CD4-positive, alpha-beta T cell treated with Interleukin-21 for 1 hour (primary cell): ENCODE results near the gene ZNF286A.
"Not testable (repeated sequence)": the region's sequence is repeated elsewhere in the genome, so short reads cannot be mapped to it uniquely, and the experiment has no call there.

ENCODE experiments used
- DNase-seq: peaks from one replicate; pipeline ENCODE4 v3.0.0-alpha.2; 2020

Gene ZNF286A

DNA sequence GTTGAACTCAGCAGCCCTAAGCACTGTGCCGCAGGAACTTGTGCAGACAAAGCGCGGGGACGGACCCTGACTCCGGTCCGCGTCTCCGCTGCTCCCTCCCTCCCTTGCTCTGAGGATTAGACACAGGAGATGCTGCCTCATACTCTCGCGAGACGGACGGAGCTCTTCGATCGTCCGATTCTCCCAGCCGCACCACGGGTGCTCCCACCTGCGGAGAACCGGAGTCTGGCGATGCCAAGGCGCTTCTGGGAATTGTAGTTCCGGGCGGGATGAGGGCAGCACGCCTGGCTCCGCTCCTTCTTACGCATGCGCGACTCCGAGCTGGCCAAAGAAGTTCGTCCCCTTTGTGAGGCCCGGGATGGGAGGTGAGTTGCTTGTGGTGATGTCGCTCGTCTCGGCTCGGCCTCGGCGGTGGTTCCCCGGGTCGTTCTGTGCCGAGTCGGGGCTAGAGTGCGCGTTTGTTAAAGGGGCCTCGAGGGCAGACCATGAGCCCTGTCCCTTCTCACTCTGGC is at the start of gene ZNF286A:
ZNF286A (plus strand) TSS at position 340 of the 512 bp plus-strand sequence. CDS start 578 bp downstream, outside the sequence.
- DNase-seq: peak; percentile 98

DNA sequence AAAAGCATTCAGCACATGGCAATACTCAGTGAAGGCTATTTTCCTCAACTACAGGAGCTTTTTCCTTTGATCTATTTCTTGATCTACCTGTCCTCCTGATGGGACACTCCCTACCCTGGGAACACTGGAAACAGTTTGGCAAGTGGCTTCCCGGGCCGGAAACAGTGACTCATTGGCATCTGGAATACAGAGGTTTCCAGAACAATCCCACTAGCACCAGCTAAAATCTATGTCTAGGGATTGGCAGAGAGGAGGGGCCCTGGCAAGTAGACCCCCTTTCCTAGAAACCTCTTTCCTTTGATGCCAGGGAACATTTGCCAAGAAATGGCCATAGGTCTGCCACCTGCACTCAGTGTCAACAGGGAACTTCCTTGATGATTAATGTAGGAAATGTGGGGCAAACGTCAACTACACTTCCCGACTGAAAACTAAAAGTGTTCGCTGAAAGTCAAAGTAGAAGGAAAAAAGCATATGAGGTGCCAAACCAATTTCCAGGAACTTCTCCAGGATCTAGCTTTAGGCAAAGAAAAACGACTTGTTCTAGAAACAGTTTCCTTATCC is 49.6 kb upstream of the ZNF286A start:
- no peak for DNase-seq

DNA sequence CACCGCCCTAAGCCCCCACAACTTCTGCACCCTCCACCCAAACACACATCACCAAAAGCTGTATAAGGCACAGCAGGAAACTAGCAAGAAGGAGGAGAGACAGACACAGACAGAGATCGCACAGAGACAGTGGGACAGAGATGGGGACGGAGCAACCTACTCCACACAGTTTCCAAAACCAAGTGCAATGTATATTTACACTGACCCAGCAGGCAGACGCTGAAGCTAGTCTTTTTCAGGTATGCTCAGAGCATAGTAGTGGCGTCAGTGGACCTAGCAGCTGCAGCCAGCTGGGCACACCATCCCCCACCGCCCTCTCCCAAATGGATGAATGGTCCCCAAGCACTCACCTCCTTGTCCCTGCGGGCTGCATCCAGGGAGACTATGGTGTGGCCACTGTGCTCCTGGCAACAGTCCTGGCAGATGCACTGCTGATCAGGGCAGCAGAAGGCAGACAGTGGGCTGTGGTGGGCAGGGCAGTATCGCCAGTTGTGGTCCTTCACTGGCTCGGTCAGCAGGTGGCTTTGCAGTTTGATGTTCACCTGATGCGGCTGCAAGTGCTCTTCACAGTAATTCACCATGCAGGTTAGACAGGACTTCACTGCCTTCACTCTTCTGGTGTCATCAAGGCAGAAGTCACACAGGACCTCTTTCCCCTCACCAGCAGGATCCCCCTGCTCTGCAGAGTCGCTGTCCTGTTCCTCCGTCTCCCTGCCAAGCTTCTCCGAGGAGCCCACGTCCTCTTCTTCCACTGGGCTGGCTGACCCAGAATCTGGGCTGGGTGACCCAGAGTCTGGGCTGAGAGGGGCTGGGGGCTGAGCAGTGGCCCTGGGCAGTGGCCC is 48.6 kb upstream of the ZNF286A start:
- DNase-seq: no peak

DNA sequence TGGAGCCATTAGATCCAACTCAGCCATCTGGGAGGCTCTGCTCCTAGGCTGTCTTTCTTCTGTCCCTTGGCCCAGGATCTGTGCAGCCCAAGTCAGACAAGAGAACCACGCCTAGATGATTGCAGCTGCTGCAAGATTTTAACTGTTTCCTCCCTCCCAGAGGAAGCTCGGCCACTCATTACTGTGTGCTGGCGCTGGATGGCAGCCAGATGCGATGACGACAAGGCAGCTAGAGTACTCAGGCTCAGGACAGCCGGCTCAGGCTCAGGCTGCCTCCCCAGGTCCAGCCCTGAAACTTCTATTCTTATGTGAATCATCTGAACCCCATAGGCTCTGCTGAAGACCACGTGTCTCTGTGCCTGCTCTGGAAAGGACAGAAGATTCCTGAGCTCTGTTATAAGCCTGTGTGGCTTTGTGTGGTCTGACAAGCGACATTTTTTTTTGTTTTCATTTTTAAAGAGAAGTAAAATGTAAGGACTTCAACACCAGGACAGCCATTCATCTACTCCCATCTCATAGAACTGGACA is 47.9 kb upstream of the ZNF286A start:
- DNase-seq: peak; percentile 26

DNA sequence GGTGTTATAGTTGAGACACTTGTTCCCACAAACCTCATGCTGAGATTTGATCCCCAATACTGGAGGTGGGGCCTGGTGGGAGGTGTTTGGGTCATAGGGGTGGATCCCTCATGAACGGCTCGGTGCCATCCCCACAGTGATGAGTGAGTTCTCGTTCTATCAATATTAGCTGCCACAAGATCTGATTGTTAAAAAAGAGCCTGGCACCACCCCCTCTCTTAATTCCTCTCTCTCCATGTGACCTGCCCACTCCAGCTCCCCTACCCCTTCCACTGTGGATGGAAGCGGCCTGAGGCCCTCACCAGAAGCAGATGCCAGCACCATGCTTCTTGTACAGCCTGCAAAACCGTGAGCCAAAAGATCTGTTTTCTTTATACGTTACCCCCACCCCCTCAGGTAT is 46.6 kb upstream of the ZNF286A start:
- DNase-seq: no peak

DNA sequence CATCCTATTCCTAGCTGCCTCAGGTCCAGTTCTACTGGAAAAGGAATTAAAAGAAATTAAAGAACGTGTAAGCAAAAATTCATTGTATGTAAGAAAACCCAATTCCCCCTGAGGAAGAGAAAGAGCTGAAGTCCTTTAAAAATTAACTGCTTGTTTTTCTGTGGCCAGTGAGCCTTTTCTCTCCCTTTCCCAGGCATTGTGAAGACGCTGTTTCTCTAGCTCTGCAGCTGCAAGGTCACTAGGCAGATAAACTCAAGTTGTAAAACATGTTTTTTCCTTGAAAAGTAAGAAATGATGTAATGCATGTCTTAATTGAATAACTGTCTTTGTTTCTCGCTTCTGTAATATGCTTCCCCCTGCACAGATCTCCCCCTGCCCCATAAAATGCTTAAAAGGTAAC is 45.2 kb upstream of the ZNF286A start:
- not testable (repeated sequence) for DNase-seq

- no peak for DNase-seq
These were observed 44.5 kb upstream of the ZNF286A start for GRCh38 chr17:15654886-15655561.

DNA sequence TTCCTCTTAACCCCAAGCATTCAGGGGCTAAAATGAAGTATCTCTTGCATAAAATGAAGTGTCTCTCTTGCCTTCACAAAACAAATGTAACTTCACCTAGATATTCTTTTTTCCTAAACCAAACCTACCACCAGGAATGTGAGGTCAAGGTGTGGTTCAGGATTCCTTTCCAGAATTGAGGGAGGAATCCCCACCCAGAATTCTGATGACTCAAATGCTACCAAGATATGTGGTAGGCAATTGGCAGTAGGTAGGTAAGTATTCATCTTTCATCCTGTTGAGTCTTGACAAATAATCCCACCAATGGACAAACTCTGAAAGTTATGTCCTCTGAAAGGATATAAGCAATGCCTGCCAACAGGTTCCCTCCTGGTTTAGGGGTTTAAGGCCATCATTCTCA is 41.7 kb upstream of the ZNF286A start:
- DNase-seq: no peak

DNA sequence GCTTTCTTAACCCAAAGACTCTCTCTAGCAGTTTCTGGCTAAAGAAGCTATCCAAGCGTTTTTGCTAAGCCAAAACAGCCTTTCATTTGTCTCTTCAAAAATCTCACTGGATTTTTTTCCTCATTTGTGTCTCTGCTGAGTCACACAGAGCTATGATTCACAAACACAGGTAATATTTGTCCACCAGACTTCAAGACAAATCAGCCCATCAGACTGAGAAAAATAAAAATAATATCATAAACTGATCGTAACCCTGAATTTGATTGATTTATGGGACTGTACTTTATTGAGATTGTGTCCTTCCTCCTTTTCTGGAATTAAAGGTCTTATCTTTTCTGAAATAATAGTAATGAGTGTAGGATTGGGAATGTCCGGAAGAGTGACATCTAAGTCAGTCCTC is 41.3 kb upstream of the ZNF286A start:
- no peak for DNase-seq

DNA sequence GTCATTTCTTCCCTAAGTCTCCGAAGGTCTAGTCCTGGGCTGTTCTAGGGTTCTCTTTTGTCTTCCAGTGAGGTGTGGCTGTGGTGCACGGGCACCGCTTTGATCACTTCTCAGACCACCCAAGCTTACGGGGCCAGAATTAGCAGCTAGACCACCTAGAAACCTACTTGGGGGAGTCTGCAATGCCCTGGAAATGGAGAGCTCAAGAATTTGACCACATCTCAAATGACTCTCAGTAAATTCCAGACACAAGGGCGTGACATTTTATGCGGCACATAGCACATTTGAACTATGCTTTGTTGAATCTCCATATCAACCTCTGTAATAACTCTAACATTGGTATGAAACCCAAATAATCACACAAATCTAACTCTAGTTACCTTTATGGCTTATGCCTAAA is 40.3 kb upstream of the ZNF286A start:
- no peak for DNase-seq

DNA sequence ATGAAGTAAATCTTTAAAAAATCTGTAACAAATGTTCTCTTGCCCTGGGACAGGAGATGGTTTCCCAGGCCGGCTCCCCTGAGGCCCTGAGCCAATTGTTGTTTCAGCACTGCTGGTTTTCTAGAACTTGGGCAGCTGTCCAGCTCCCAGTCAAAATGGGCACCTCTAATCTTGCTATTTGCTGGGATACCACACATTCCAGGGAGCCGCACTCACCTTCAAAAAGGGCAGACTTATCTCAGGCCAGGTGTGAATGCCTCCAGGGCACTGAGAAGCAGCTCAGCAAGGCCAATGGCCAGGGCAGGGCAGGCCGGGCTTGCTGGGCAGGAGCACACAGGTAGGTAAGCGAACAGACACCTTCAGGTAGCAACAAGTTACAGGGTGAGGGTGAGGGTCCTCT is 39.9 kb upstream of the ZNF286A start:
- DNase-seq: no peak

- no peak for DNase-seq
These were observed 39.5 kb upstream of the ZNF286A start for GRCh38 chr17:15660077-15660476.

GRCh38 chr17:15662681-15663080 is 36.9 kb upstream of the ZNF286A start:
- no peak for DNase-seq

- no peak for DNase-seq
These were observed 36.4 kb upstream of the ZNF286A start for GRCh38 chr17:15663176-15663575.

- no peak for DNase-seq
These were observed 35.9 kb upstream of the ZNF286A start for GRCh38 chr17:15663691-15664090.

DNA sequence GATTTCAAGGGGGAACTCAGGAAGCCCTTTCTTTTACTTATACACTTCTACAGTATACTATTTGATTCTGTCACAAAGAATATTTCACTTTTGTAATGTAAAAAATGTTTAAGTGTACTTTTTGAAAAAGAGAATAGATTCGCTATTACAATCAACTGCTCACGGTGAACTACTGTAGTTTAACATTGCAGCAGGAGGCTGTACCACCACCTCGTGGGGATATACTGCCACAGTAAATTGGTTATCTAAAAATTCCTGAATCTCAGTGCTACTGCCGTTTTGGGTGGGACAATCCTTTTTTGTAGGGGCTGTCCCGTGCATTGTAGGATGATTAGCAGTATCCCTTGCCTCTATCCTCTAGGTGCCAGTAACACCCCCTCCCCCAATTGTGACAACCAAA is 30.0 kb upstream of the ZNF286A start:
- not testable (repeated sequence) for DNase-seq

GRCh38 chr17:15674640-15675039 is 24.9 kb upstream of the ZNF286A start:
- DNase-seq: not testable (repeated sequence)

DNA sequence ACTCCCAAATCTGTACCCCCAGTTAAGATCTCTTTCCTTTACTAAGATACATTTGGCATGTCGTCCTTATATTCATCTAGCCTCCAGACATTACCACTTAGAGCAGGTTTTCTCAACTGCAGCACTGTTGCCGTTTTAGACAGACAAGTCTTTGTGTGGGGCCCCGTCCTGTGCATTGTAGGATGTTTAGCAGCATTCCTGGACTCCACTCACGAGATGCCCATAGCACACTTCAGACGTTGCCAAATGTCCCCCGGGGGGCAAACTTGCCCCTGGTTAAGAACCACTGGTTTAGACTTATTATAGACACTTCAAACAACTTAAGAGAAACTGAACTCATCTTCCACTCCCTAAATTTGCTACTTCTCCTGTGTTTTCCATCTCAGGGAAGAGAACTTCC is 23.6 kb upstream of the ZNF286A start:
- DNase-seq: not testable (repeated sequence)

DNA sequence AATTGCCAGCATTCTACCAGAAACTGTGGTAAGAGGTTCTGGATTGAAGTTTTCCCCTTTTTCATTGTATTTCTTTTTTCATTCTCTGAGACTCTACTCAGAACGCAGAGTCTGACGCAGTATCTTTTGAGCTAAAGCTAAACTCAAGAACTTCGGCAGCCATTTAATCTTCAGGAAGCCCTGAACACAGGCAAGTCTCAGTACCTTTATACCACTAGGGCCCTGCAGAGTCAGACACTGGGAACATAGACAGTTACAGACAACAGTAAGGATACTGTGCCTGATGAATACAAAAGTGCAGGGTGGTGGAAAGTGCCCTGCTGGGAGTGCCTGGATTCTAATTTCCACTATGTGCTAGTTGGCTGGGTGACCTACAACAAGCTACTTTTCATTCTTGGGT is 16.4 kb upstream of the ZNF286A start:
- DNase-seq: peak; percentile 14

DNA sequence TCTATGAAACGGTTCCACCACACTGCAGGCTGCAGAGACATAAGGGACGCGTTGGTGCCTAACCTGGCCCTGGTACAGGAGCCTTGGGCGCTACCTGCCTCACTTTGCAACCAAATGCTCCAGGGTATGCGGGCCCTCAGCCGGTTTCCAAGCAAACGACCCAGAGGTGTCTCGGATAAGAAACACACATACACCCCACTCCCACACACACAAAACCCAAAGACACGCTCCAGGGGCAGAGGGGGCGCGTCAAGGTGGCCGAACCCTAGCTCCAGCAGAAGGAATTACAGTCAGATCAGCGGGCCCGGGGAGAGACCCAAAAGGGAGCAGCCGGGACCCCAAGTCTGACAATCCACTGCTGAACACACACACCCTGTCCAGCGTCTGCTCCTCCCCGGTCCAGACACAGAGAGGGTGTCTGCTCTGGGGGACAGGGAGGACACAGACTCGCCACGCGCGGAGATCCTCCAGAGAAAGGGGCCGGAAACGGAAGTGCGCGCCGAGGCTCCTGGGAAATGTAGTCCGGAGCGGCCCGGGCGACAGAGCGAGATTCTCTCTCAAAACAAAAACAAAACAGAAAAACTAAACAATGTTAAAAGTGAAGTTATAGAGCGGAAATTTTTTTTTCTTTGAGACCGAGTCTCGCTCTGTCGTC is 15.6 kb upstream of the ZNF286A start, which contains the start of gene TRIM16:
TRIM16 (minus strand) TSS at position 488 of the 655 bp plus-strand sequence. CDS start 32,702 bp downstream, outside the sequence.
- peak; percentile 84 for DNase-seq

- not testable (repeated sequence) for DNase-seq
These were observed 12.1 kb upstream of the ZNF286A start for GRCh38 chr17:15687494-15687893.

GRCh38 chr17:15698967-15699366 is 585 bp upstream of the ZNF286A start:
- not testable (repeated sequence) for DNase-seq

DNA sequence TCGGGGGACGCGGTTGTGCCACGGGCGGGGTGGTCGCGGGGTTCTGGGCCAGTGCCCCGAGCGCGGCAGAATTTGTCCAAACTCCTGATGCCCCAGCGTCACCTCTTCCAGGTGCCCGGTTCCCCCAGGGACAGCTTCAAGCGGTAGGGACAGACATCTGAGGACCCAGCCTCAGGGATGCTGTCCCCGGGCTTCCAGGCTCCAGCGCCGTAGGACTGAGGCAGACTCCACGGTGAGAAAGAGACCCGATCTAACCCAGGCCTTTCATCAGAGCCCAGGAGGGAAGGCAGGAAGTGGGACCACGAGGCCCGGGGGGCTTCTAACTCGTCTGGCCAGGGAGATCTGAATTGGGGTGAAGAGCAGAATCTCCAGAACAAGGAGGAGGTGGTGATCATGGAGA is 385 bp downstream of the ZNF286A start:
- DNase-seq: not testable (repeated sequence)
